GM18502 (cell line): ENCODE measurements around the gene MSH2.
"Not testable (repeated sequence)": the region's sequence is repeated elsewhere in the genome, so short reads cannot be mapped to it uniquely, and the experiment has no call there.

Source experiments
- ATAC-seq: cut with Tn5 transposase; IDR thresholded peaks from one replicate; pipeline ENCODE4 v1.9.1; 2021; ENCODE audit warnings: mild to moderate bottlenecking; ENCODE audit not compliant: unreplicated experiment, poor library complexity

MSH2 gene

GRCh38 chr2:47402805-47403608, at the start of gene MSH2:
TSS of gene MSH2 (plus strand) at chr2:47403156. CDS start at chr2:47403192, 36 bp downstream.
- ATAC-seq, result peak; percentile 93

GRCh38 chr2:47354013-47354847, 48.7 kb upstream of the MSH2 start:
- no peak for ATAC-seq

- no peak for ATAC-seq
These were observed 48.1 kb upstream of the MSH2 start for GRCh38 chr2:47354848-47355204.

GRCh38 chr2:47357483-47357882, 45.5 kb upstream of the MSH2 start:
- no peak for ATAC-seq

- ATAC-seq, result no peak
These were observed 43.5 kb upstream of the MSH2 start for GRCh38 chr2:47359375-47359868.

GRCh38 chr2:47360283-47360682, 42.7 kb upstream of the MSH2 start:
- ATAC-seq, result no peak

GRCh38 chr2:47360927-47361326, 42.0 kb upstream of the MSH2 start:
- ATAC-seq, result no peak

GRCh38 chr2:47361505-47362229, 41.3 kb upstream of the MSH2 start:
- not testable (repeated sequence) for ATAC-seq

GRCh38 chr2:47373747-47374146, 29.2 kb upstream of the MSH2 start:
- no peak for ATAC-seq

GRCh38 chr2:47375307-47375706, 27.6 kb upstream of the MSH2 start:
- no peak for ATAC-seq

GRCh38 chr2:47379384-47379783, 23.6 kb upstream of the MSH2 start:
- ATAC-seq, result no peak

- no peak for ATAC-seq
These were observed 21.5 kb upstream of the MSH2 start for GRCh38 chr2:47381408-47381807.

- ATAC-seq, result no peak
These were observed 16.4 kb upstream of the MSH2 start for GRCh38 chr2:47386551-47386950.

GRCh38 chr2:47388888-47389287, 14.1 kb upstream of the MSH2 start:
- no peak for ATAC-seq

GRCh38 chr2:47389692-47390091, 13.3 kb upstream of the MSH2 start:
- ATAC-seq, result no peak

- ATAC-seq, result no peak
These were observed 984 bp upstream of the MSH2 start for GRCh38 chr2:47401789-47402554.

- ATAC-seq, result no peak
These were observed 476 bp upstream of the MSH2 start for GRCh38 chr2:47402555-47402804.

- ATAC-seq, result no peak
These were observed 745 bp downstream of the MSH2 start for GRCh38 chr2:47403609-47404193.

GRCh38 chr2:47404356-47404755, 1.4 kb downstream of the MSH2 start:
- no peak for ATAC-seq

- no peak for ATAC-seq
These were observed 2.8 kb downstream of the MSH2 start for GRCh38 chr2:47405757-47406156.
